ENCODE data around the gene CDC42.

- TF ChIP-seq POLR2A (conservative IDR thresholded peaks at IDR 0.05) (no peak), ATF2 (CRISPR knock-in tag; IDR thresholded peaks at IDR 0.05) (no peak), BDP1 (IDR thresholded peaks at IDR 0.05; ENCODE audit: insufficient read depth, insufficient read length) (no peak), POLR2AphosphoS5 (IDR thresholded peaks at IDR 0.05; ENCODE audit: control insufficient read depth, insufficient read depth, low read depth, low read length) (no peak), GTF2F1 (IDR thresholded peaks at IDR 0.05; ENCODE audit: low read depth, low read length) (no peak), ZFX (CRISPR knock-in tag; IDR thresholded peaks at IDR 0.05) (no peak), RFX5 (IDR thresholded peaks at IDR 0.05; ENCODE audit: low read depth, low read length) (no peak), ZNF57 (CRISPR knock-in tag; IDR thresholded peaks at IDR 0.05) (no peak), TEAD4 (IDR thresholded peaks at IDR 0.05; ENCODE audit: low read length) (no peak), TEAD4 (CRISPR knock-in tag; IDR thresholded peaks at IDR 0.05; ENCODE audit: borderline replicate concordance) (no peak), FOXA1 (IDR thresholded peaks at IDR 0.05; ENCODE audit: borderline replicate concordance) (no peak), SPI1 (IDR thresholded peaks at IDR 0.05; ENCODE audit: borderline replicate concordance, low read depth, low read length) (no peak)
- TF ChIP-seq, protein P1, sequence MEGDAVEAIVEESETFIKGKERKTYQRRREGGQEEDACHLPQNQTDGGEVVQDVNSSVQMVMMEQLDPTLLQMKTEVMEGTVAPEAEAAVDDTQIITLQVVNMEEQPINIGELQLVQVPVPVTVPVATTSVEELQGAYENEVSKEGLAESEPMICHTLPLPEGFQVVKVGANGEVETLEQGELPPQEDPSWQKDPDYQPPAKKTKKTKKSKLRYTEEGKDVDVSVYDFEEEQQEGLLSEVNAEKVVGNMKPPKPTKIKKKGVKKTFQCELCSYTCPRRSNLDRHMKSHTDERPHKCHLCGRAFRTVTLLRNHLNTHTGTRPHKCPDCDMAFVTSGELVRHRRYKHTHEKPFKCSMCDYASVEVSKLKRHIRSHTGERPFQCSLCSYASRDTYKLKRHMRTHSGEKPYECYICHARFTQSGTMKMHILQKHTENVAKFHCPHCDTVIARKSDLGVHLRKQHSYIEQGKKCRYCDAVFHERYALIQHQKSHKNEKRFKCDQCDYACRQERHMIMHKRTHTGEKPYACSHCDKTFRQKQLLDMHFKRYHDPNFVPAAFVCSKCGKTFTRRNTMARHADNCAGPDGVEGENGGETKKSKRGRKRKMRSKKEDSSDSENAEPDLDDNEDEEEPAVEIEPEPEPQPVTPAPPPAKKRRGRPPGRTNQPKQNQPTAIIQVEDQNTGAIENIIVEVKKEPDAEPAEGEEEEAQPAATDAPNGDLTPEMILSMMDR (IDR thresholded peaks at IDR 0.05 in 2 of 3, conservative IDR thresholded peaks at IDR 0.05 in 1 of 3; ENCODE audit: insufficient read depth in 2 of 3, low read depth in 1 of 3, low read length in 3 of 3), result no peak
These were observed 12.3 kb upstream of the CDC42 start for GRCh38 chr1:22040286-22040623.
